Hepatocyte (in vitro differentiated cells): ENCODE measurements around the gene RSPH1. TPM values are rescaled to one million over a fixed set of nuclear protein-coding genes. Genes with fewer than 3 reads are reported as not detected.

Experiments used
- DNase-seq: peaks from one replicate; pipeline ENCODE4 v3.0.0-alpha.2; 2016; ENCODE audit warnings: low spot score
- H2AFZ ChIP-seq: fragments of 200-600 bp; sonication (generic); 2 replicates; pipeline ENCODE4 v1.6.0; 2016; ENCODE audit warnings: antibody characterized with exemption, mild to moderate bottlenecking
- H3K27ac ChIP-seq: fragments of 200-600 bp; sonication (generic); 2 replicates; pipeline ENCODE4 v1.5.1; 2016; ENCODE audit warnings: mild to moderate bottlenecking
- H3K27me3 ChIP-seq: fragments of 200-600 bp; sonication (generic); 2 replicates; pipeline ENCODE4 v1.6.1; 2016
- H3K36me3 ChIP-seq: fragments of 200-600 bp; sonication (generic); replicated peaks from 2 replicates; pipeline ENCODE4 v1.5.1; 2016; ENCODE audit warnings: low read depth; ENCODE audit not compliant: insufficient read depth
- H3K4me1 ChIP-seq: fragments of 200-600 bp; sonication (generic); 2 replicates; pipeline ENCODE4 v1.5.1; 2016; ENCODE audit warnings: mild to moderate bottlenecking, moderate library complexity; ENCODE audit not compliant: insufficient read depth
- H3K4me2 ChIP-seq: fragments of 200-600 bp; sonication (generic); 2 replicates; pipeline ENCODE4 v1.6.0; 2016
- H3K4me3 ChIP-seq: fragments of 200-600 bp; sonication (generic); 2 replicates; pipeline ENCODE4 v1.5.1; 2016; ENCODE audit warnings: mild to moderate bottlenecking
- H3K79me2 ChIP-seq: fragments of 200-600 bp; sonication (generic); 2 replicates; pipeline ENCODE4 v1.6.0; 2017; ENCODE audit warnings: mild to moderate bottlenecking
- H3K9me2 ChIP-seq: fragments of 200-600 bp; sonication (generic); replicated peaks from 2 replicates; pipeline ENCODE4 v1.6.0; 2017; ENCODE audit warnings: mild to moderate bottlenecking; ENCODE audit not compliant: insufficient read depth
- H3K9me3 ChIP-seq: fragments of 200-600 bp; sonication (generic); 2 replicates; pipeline ENCODE4 v1.5.1; 2016; ENCODE audit warnings: low read depth, mild to moderate bottlenecking
- H4K20me1 ChIP-seq: fragments of 200-600 bp; sonication (generic); 2 replicates; pipeline ENCODE4 v1.6.0; 2016; ENCODE audit warnings: mild to moderate bottlenecking; ENCODE audit not compliant: insufficient read depth, poor library complexity, severe bottlenecking
- CTCF ChIP-seq: fragments of 200-600 bp; sonication (generic); IDR thresholded peaks from 2 replicates; pipeline ENCODE4 v1.5.1; 2016; ENCODE audit warnings: antibody characterized with exemption, mild to moderate bottlenecking; ENCODE audit not compliant: poor library complexity
- EZH2 ChIP-seq: fragments of 200-600 bp; sonication (generic); IDR thresholded peaks from 2 replicates; pipeline ENCODE4 v1.6.1; 2016; ENCODE audit warnings: antibody characterized with exemption, mild to moderate bottlenecking, borderline replicate concordance
- EZH2phosphoT487 ChIP-seq: fragments of 200-600 bp; sonication (generic); IDR thresholded peaks from one replicate; pipeline ENCODE4 v1.6.1; 2018; ENCODE audit warnings: antibody characterized with exemption, mild to moderate bottlenecking, low read depth, moderate library complexity; ENCODE audit not compliant: unreplicated experiment, severe bottlenecking
- WGBS: methylation state at CpG from one replicate; pipeline ENCODE4 v1.1.6; 2016; ENCODE audit warnings: low lambda C conversion rate; ENCODE audit errors: missing lambda C conversion rate; 5-methylcytosine and 5-hydroxymethylcytosine counted together
- polyA plus RNA-seq: library from polyadenylated mRNA; unstranded; fragments of >200 nt; fragmentation: Nextera tagmentation; extraction: Ambion mirVana; gene quantifications from 2 replicates; pipeline ENCODE4 v1.2.1, GENCODE V29; 2016
- total RNA-seq: library from RNA; depleted of rRNA; stranded (reverse); fragments of >200 nt; gene quantifications from 2 replicates; pipeline ENCODE4 v1.2.3, GENCODE V29; 2014

RSPH1 gene
- total and polyA plus RNA-seq, 2 experiments from 2014 or later, result 1.3 to 1.8 TPM

- Histone ChIP-seq H3K27me3 (no peaks in the 10 kb centered on the region), H3K36me3 (no peaks in the 10 kb centered on the region), H3K4me2 (no peak overlapping the region), H3K9me2 (no peaks in the 10 kb centered on the region), H3K9me3 (no peaks in the 10 kb centered on the region), H4K20me1 (no peaks in the 10 kb centered on the region), H3K4me3 (no peak overlapping the region), H3K4me1 (peaks cover 5% of the 10 kb centered on the region), H3K79me2 (no peaks in the 10 kb centered on the region), H3K27ac (no peak overlapping the region), H2AFZ (no peak overlapping the region)
- WGBS, result 72% methylated on average over 6 of the region's 6 CpGs
- no peak for DNase-seq
- TF ChIP-seq CTCF (no peak), EZH2phosphoT487 (no peak), EZH2 (no peak)
Measured at GRCh38 chr21:42486072-42486471, 10.0 kb downstream of the RSPH1 start.

GRCh38 chr21:42484966-42485365, 11.1 kb downstream of the RSPH1 start:
- H3K27ac ChIP-seq, result no peak overlapping the region
- no peak overlapping the region for H3K4me2 ChIP-seq
- no peaks in the 10 kb centered on the region for H3K9me3 ChIP-seq
- 88% methylated on average over 7 of the region's 7 CpGs for WGBS
- no peaks in the 10 kb centered on the region for H3K79me2 ChIP-seq
- DNase-seq, result no peak
- H3K4me3 ChIP-seq, result no peak overlapping the region
- no peaks in the 10 kb centered on the region for H3K9me2 ChIP-seq
- no peaks in the 10 kb centered on the region for H4K20me1 ChIP-seq
- no peak for TF ChIP-seq EZH2
- no peak for TF ChIP-seq EZH2phosphoT487
- no peak for TF ChIP-seq CTCF
- H3K4me1 ChIP-seq, result no peaks in the 10 kb centered on the region
- no peaks in the 10 kb centered on the region for H3K36me3 ChIP-seq
- H2AFZ ChIP-seq, result no peak overlapping the region
- no peaks in the 10 kb centered on the region for H3K27me3 ChIP-seq

DNA sequence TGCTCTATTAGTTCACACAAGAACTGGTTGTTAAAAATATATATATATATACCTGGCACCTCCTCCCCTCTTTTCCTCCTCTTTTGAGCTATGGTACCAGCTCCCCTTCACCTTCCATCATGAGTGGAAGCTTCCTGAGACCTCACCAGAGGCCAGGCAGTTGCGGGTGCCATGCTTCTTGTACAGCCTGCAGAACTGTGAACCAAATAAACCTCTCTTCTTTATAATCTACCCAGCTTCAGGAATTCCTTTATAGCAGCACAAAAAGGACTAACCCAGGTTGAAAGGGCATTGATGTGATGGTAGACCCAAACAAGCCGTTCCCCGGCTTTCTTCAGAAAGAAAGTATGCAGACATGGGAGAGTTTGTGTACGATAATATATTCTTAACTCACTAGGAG, 14.9 kb downstream of the RSPH1 start:
- Histone ChIP-seq H3K79me2 (no peaks in the 10 kb centered on the region), H3K4me1 (no peaks in the 10 kb centered on the region), H3K4me3 (no peak overlapping the region), H3K36me3 (no peaks in the 10 kb centered on the region), H3K4me2 (no peak overlapping the region), H4K20me1 (no peaks in the 10 kb centered on the region), H3K27ac (no peak overlapping the region), H3K27me3 (no peaks in the 10 kb centered on the region), H2AFZ (no peak overlapping the region), H3K9me3 (no peaks in the 10 kb centered on the region), H3K9me2 (no peaks in the 10 kb centered on the region)
- TF ChIP-seq CTCF, result no peak
- TF ChIP-seq EZH2phosphoT487, result no peak
- no peak for TF ChIP-seq EZH2
- no peak for DNase-seq
- 94% methylated on average over 4 of the region's 4 CpGs for WGBS

DNA sequence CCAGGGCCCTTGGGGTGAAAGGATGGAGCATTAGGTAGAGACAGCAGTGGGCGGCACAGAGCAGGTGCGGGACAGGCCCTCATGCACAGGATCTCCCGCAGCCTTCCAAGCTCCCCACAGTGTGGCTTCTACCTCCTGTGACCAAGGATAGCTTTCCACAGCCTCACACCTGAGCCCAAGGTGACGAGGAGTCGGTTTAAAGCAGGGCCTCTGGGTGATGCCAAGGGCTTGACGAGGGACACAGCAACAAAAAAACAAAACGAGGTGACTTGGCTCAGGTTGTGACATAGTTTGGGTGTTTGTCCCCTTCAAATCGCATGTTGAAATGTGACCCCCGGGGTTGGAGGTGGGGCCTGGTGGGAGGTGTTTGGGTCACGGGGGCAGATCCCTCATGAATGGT, 15.3 kb downstream of the RSPH1 start:
- Histone ChIP-seq H3K27ac (no peak overlapping the region), H3K27me3 (no peaks in the 10 kb centered on the region), H3K4me3 (no peak overlapping the region), H3K36me3 (no peaks in the 10 kb centered on the region), H3K79me2 (no peaks in the 10 kb centered on the region), H3K4me1 (no peaks in the 10 kb centered on the region), H4K20me1 (no peaks in the 10 kb centered on the region), H3K4me2 (no peak overlapping the region), H3K9me2 (no peaks in the 10 kb centered on the region), H2AFZ (no peak overlapping the region), H3K9me3 (no peaks in the 10 kb centered on the region)
- DNase-seq, result no peak
- 93% methylated on average over 10 of the region's 10 CpGs for WGBS
- TF ChIP-seq CTCF (no peak), EZH2 (no peak), EZH2phosphoT487 (no peak)
